AG08395 (cell line): Measurements from ENCODE around the gene MMP24OS.
A peak's percentile ranks its signal among the peaks of the same experiment; 100 is the strongest.
"Not testable (repeated sequence)": the region's sequence is repeated elsewhere in the genome, so short reads cannot be mapped to it uniquely, and the experiment has no call there.

Experiments used
- DNase-seq: peaks from one replicate; pipeline ENCODE4 v3.0.0; 2012; ENCODE audit warnings: mixed read lengths, low spot score

MMP24OS gene

DNA sequence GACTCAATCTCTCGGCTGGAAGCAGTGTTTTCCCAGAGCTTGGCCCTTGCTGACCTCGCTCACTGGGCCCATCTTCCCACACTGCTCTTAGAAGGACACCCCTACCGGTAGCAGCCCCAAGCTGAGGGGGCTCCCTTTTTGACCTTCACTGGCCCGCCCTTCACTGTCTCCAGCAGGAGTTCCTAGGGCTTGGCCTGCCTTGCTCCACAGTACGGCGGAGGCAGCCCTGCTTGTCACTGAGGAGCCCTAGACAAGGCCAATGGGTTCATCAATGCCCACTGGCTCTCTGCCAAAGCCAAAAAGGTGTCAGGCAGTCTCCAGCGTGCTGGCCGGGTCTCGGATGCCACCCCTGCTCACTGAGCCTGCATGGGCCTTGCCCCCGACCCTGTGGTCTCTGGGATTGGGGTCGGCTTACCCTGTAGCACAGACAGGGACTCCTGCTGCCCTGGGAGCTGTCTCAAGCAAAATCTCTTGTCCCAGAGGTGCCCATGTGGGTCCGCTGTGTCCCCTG is 2.1 kb downstream of the MMP24OS start:
- no peak for DNase-seq

- DNase-seq, result no peak
These were observed 3.5 kb downstream of the MMP24OS start for GRCh38 chr20:35274172-35275092.

DNA sequence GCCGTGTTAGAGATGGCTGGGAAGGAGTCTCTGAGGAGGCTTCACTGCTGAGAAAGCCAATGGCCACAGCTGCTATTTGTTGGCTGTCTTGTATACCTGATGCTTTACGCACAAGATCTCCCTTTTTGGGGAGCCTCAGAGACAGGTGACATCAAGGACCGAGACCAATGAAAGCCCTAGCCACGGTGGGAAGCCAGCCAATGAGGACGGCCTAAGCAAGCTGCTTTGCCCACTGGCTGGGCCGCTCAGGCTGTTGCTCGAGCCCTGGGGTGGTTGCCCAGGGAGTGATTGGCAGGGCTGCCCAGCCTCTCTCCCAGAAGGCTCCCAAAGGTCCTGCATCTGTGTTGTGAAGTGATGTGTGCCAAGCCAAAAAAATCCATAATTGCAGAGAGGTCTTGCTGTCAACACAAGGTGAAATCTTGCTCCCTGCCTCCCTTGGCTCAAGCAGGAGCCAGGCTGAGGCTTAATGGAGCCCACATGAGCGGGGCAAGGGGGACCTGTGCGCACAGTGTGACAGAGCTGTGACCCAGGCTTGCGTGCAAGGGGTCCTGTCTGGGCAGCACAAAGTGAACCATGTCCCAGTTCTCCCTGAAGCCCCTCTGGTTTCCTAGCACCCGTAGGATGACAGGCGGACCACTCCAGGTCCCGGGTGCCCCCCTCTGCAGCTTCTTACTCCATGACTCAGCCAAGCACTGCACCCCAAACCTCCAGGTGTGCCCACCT is 4.3 kb downstream of the MMP24OS start:
- DNase-seq, result no peak

GRCh38 chr20:35271904-35272303 is 6.0 kb downstream of the MMP24OS start:
- DNase-seq, result no peak

GRCh38 chr20:35271073-35271882 is 6.6 kb downstream of the MMP24OS start:
- DNase-seq, result no peak

DNA sequence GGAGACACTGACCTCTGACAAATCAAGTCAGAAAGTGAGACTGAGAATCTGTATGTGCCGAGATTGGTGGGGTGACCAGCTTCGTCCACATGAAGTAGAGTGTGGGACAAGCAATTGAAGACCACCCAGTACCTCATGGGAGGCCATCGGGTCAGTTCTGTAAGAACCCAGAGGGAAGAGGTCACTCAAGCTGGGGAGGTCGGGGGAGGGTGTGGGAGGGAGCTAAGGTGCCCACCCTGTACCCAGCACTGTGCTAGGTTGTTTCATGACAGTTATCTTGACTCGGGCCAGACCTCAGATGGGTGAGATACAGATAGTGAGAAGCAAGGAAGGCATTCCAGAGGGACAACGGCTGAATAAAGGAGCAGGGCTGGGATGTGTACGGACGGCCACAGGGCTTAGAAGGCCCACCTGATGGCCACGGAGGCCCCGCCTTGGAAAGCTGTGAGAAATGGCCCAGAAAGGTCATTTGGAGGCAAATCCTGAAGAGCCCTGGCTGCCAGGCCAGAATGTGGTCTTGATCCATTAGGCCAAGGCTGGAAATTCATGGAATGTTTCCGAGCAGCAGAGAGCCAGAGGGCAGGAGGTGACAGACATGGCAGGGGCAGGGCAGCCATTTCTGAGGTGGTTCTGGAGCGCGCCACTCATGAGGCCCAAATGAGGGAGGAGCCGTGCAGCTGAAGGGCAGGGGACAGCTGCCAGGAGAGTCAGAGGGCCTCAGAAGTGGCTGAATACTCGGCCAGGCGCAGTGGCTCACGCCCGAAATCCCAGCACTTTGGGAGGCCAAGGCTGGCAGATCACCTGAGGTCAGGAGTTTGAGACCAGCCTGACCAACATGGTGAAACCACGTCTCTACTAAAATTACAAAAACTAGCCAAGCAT is 7.7 kb downstream of the MMP24OS start:
- no peak for DNase-seq

- peak; percentile 81 for DNase-seq
These were observed 8.7 kb downstream of the MMP24OS start for GRCh38 chr20:35269055-35269781.

DNA sequence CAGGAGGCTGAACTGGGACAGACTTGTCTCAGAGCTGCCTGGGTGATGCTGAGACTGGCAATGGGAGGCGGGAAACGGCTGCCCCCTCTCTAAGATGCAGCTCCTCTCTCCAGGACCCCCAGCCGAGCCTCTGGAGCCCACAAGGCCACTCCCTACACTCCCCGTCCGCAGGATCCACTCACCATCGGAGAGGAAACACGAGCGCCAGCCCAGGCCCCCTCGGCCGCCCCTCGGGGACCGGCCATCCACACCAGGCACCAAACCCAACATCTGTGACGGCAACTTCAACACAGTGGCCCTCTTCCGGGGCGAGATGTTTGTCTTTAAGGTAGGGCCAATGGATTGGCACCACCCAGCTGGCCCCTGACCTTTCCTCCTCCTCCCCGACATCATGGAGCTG is 10.8 kb downstream of the MMP24OS start:
- no peak for DNase-seq

DNA sequence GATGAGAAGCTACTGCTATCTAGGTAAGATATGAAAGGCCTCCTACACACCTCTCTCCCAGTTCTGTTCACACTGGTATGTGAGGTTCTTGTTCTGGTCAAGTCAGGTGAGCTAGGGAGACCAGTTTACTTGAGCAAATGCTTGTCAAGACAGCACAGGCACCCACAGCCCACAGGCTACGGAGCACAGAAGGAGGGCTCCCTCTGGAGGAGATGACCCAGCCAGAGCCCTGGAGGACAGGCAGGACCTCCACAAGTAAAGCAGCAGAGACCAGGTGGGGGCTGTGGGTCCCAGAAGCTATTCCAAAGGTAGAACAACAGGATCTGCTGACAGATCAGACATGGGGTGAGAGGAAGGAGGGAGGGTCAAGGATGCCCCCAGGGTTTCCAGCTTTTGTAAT is 13.2 kb downstream of the MMP24OS start:
- DNase-seq, result no peak

GRCh38 chr20:35263532-35264341 is 14.2 kb downstream of the MMP24OS start:
- no peak for DNase-seq

- DNase-seq, result peak; percentile 64
These were observed 15.0 kb downstream of the MMP24OS start for GRCh38 chr20:35262731-35263531.

GRCh38 chr20:35262321-35262720 is 15.6 kb downstream of the MMP24OS start:
- not testable (repeated sequence) for DNase-seq

GRCh38 chr20:35260426-35260825 is 17.5 kb downstream of the MMP24OS start:
- no peak for DNase-seq

GRCh38 chr20:35257175-35257909 is 20.6 kb downstream of the MMP24OS start:
- no peak for DNase-seq

- no peak for DNase-seq
These were observed 23.4 kb downstream of the MMP24OS start for GRCh38 chr20:35254448-35254999.

- DNase-seq, result no peak
These were observed 24.9 kb downstream of the MMP24OS start for GRCh38 chr20:35253010-35253409.

GRCh38 chr20:35252598-35252997 is 25.3 kb downstream of the MMP24OS start:
- not testable (repeated sequence) for DNase-seq

- DNase-seq, result no peak
These were observed 25.9 kb downstream of the MMP24OS start for GRCh38 chr20:35252037-35252461.
